ENCODE results near the gene SLC5A10.
"Not testable (repeated sequence)": the region's sequence is repeated elsewhere in the genome, so short reads cannot be mapped to it uniquely, and the experiment has no call there.

- peak; percentile 65 for TF ChIP-seq POLR2AphosphoS5 (IDR thresholded peaks at IDR 0.05)
- TF ChIP-seq EZH2 (IDR thresholded peaks at IDR 0.05; ENCODE audit: borderline replicate concordance, insufficient read depth, low read length, poor library complexity, severe bottlenecking); CTCF (IDR thresholded peaks at IDR 0.05; ENCODE audit: poor library complexity, severe bottlenecking): not testable (repeated sequence)
Observed at GRCh38 chr17:19063326-19063956, 111.5 kb downstream of the SLC5A10 start.

Measured in neural cell (in vitro differentiated cells).